ENCODE data around the gene TTC23. TPM values are rescaled to one million over a fixed set of nuclear protein-coding genes. Genes with fewer than 3 reads are reported as not detected.
A peak's percentile ranks its signal among the peaks of the same experiment; 100 is the strongest.

The TTC23 gene, protein sequence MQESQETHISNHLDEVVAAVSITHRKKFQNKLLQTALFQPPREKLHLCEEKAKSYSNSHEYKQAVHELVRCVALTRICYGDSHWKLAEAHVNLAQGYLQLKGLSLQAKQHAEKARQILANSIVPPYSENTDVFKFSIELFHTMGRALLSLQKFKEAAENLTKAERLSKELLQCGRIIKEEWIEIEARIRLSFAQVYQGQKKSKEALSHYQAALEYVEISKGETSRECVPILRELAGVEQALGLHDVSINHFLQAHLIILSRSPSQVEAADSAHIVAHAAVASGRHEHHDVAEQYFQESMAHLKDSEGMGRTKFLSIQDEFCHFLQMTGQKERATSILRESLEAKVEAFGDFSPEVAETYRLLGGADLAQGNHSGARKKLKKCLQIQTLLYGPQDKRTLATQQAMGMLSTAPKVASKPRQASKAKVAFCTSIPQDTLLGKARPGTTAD
- 10 to 100 TPM in 7 of 8 experiments, 1 to 10 TPM in 1; 9.5 to 46.0 (median 20.8) TPM for total RNA-seq

DNA sequence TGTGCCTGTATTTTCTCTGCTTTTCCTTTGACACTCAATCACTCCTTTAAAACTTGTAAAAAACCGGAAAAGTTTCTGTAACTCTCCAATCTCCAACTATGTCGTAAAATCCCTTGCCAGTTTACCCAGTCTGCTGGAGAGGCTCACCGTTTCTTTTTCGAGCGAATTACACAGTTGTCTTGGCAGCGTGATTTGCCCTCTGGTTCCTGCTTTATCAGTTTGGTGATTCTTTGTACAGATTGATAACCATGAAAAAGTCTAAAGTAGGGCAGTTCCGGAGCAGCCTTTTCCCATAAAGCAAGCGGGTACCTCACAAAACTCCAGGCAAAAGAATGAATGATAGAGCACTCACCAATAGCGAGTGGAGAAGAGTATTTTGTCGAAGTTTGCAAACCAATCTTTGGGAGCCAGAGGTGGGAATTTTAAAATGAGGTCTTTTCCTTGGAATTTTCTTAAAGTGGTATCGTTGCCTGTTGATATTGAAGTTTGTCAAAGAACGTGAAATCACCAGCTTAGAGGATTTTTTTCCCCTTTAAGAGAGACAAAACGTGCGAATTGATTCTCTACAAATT is at the start of gene TTC23:
Gene TTC23 (minus strand): TSS at position 312 of the 572 bp plus-strand sequence. CDS start 20,869 bp downstream, outside the sequence.
- peaks cover 5 to 8% of the 10 kb centered on the region in 2 donors for H3K4me1 ChIP-seq (replicated peaks in 1 of 2)
- H3K27ac ChIP-seq: peak within 1 kb of the TSS; percentile 90 to 96
- in situ Hi-C loops (cut with MboI; ENCODE audit: low pct_unique_long_range_greater_than_20kb in 2 of 9, low sequenced_read_pairs in 9 of 9, unreplicated experiment in 9 of 9): no loop called here
- H3K4me3 ChIP-seq: peak within 1 kb of the TSS; percentile 64 to 95 (median 77)
- WGBS, 10 experiments: 0 to 4% (median 0%) methylated on average over 2 to 13 of the region's 14 CpGs
- peak in 3 of 8 experiments; percentile 25 to 43 (median 29) for ATAC-seq (replicated peaks in 6 of 8)

DNA sequence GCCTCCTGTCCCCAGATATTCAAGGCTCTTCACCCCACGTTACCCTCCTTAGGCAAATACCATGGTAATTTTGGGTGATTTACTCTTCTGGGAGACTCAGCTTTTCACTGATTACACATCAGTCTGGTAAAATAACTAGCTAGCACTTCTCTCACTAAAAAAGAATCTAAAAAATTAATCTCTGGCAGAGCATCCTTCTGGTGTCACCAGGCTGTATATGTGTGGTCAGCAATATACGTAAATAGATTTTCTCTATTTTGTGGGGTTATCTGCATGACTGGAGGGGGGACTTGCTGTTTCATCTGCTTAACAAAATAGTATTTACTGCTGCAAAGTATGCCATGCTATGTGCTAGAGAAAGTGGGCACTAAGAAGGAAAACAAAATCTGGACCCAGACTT is 47.0 kb upstream of the TTC23 start:
- in situ Hi-C loops (cut with MboI; ENCODE audit: low pct_unique_long_range_greater_than_20kb in 2 of 9, low sequenced_read_pairs in 9 of 9, unreplicated experiment in 9 of 9): loop anchor here in 5 of 9 experiments (25.0 kb wide), 2 partner anchors 416 to 441 kb away; partner anchors contain the start of gene LYSMD4 (in 1 of the 5)
- H3K4me3 ChIP-seq: no peak overlapping the region
- WGBS, 10 experiments: 80 to 100% (median 100%) methylated on average over 1 to 2 of the region's 2 CpGs; no CpG with 5 or more reads in 3 of the 10 experiments
- no peak for ATAC-seq (replicated peaks in 6 of 8)
- no peaks in the 10 kb centered on the region for H3K4me1 ChIP-seq (replicated peaks in 1 of 2)
- H3K27ac ChIP-seq: no peak overlapping the region

DNA sequence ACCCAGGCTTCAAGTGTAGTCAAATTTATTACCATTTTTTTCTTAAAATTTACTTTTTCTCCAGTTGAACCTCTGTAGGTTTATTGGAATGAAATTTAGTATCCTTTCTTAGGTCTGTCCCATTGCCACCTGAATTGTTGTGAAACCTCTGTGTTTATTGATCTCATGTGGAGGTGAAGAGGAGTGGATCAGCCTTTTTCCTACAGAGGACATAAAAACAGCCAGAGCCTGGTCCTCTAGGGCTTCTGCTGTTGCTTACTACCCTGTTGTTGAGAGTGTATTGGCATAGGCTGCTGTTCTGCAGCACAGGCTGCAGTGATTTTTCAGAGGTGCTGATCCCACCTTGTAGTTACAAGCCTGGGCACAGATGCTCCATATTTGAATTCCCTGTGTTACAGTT is 46.5 kb upstream of the TTC23 start:
- Histone ChIP-seq H3K27ac (no peak overlapping the region), H3K4me3 (no peak overlapping the region), H3K4me1 (replicated peaks in 1 of 2) (no peaks in the 10 kb centered on the region)
- in situ Hi-C loops (cut with MboI; ENCODE audit: low pct_unique_long_range_greater_than_20kb in 2 of 9, low sequenced_read_pairs in 9 of 9, unreplicated experiment in 9 of 9): loop anchor here in 5 of 9 experiments (25.0 kb wide), 2 partner anchors 416 to 441 kb away; partner anchors contain the start of gene LYSMD4 (in 1 of the 5)
- no peak for ATAC-seq (replicated peaks in 6 of 8)

DNA sequence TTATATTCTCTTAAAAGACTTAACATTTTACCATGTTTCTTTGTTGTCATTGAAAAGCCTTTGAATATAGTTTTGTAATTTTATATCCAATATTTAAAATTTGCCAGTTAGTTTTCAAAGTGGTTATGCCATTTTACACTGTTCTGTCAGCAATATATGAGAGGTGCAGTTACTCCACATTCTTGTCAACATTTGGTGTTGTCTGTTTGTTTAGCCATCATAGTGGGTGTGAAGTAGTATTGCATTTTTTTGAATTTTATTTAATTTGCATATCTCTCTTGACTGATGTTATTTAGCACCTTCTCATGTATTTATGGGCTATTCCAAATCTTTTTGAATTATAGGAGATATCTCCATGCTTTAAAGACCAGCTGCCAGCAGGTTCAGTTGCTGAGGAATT is 42.3 kb upstream of the TTC23 start:
- no peak for ATAC-seq (replicated peaks in 6 of 8)
- H3K4me3 ChIP-seq: no peak overlapping the region
- no peaks in the 10 kb centered on the region for H3K4me1 ChIP-seq (replicated peaks in 1 of 2)
- no peak overlapping the region for H3K27ac ChIP-seq
- in situ Hi-C loops (cut with MboI; ENCODE audit: low pct_unique_long_range_greater_than_20kb in 2 of 9, low sequenced_read_pairs in 9 of 9, unreplicated experiment in 9 of 9): loop anchor here in 5 of 9 experiments (25.0 kb wide), 2 partner anchors 421 to 446 kb away; partner anchors contain the start of gene LYSMD4 (in 1 of the 5)

DNA sequence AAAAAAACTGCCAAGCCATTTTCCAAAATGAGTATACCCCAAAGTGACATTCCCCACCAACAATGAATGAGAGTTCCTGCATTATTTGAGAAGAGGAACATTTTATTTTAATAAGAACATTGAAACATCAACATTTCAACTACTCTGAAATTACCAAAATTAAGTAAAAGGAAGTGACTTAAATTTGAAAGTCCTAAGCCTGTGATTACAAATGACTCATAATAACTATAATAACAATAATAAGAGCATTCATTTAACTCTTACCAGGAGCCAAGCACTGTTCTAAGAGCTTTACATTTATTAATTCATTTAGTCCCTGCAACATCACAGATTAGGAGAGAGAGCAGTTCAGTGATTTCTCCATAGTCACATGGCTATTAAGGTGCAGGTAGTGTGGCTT is 34.3 kb upstream of the TTC23 start:
- in situ Hi-C loops (cut with MboI; ENCODE audit: low pct_unique_long_range_greater_than_20kb in 2 of 9, low sequenced_read_pairs in 9 of 9, unreplicated experiment in 9 of 9): loop anchor here in 5 of 9 experiments (10.0 to 25.0 kb wide), 3 partner anchors 71 to 454 kb away; partner anchors contain the start of gene LYSMD4 (in 1 of the 5)
- Histone ChIP-seq H3K4me3 (no peak overlapping the region), H3K4me1 (replicated peaks in 1 of 2) (no peaks in the 10 kb centered on the region), H3K27ac (no peak overlapping the region)
- ATAC-seq (replicated peaks in 6 of 8): no peak

GRCh38 chr15:99282586-99282985 is 33.2 kb upstream of the TTC23 start:
- 72 to 100% (median 97%) methylated on average over 1 to 5 of the region's 5 CpGs; no CpG with 5 or more reads in 1 of the 10 experiments for WGBS, 10 experiments
- Histone ChIP-seq H3K27ac (no peak overlapping the region), H3K4me1 (replicated peaks in 1 of 2) (no peaks in the 10 kb centered on the region), H3K4me3 (no peak overlapping the region)
- in situ Hi-C loops (cut with MboI; ENCODE audit: low pct_unique_long_range_greater_than_20kb in 2 of 9, low sequenced_read_pairs in 9 of 9, unreplicated experiment in 9 of 9): loop anchor here in 5 of 9 experiments (10.0 to 25.0 kb wide), 3 partner anchors 72 to 455 kb away; partner anchors contain the start of gene LYSMD4 (in 1 of the 5)
- ATAC-seq (replicated peaks in 6 of 8): no peak

DNA sequence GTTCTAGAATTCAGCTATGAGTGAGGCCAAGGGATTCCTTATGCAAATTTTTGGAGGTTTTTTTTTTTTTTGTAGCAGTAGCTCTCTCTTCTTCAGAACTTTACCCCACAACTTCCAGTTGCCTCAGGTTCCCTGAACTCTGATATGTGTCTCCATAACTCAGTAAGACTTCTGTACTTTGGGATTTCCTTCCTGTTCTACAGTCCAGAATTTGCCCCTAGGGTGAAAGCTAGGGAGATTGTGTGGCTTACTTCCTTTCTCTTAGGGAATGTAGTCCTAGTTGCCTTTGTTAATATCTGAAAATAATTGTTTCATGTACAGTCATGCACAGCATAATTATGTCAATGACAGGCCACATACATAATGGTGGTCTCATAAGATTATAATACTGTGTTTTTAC is 32.7 kb upstream of the TTC23 start:
- in situ Hi-C loops (cut with MboI; ENCODE audit: low pct_unique_long_range_greater_than_20kb in 2 of 9, low sequenced_read_pairs in 9 of 9, unreplicated experiment in 9 of 9): loop anchor here in 5 of 9 experiments (10.0 to 25.0 kb wide), 3 partner anchors 73 to 455 kb away; partner anchors contain the start of gene LYSMD4 (in 1 of the 5)
- H3K4me3 ChIP-seq: no peak overlapping the region
- no peaks in the 10 kb centered on the region for H3K4me1 ChIP-seq (replicated peaks in 1 of 2)
- no peak overlapping the region for H3K27ac ChIP-seq
- ATAC-seq (replicated peaks in 6 of 8): no peak

- in situ Hi-C loops (cut with MboI; ENCODE audit: low pct_unique_long_range_greater_than_20kb in 2 of 9, low sequenced_read_pairs in 9 of 9, unreplicated experiment in 9 of 9): loop anchor here in 5 of 9 experiments (10.0 to 25.0 kb wide), 3 partner anchors 75 to 457 kb away; partner anchors contain the start of gene LYSMD4 (in 1 of the 5)
- no peak overlapping the region for H3K27ac ChIP-seq
- H3K4me1 ChIP-seq (replicated peaks in 1 of 2): no peaks in the 10 kb centered on the region
These were observed 30.4 kb upstream of the TTC23 start for GRCh38 chr15:99279827-99280226.

GRCh38 chr15:99279290-99279689 is 29.9 kb upstream of the TTC23 start:
- Histone ChIP-seq H3K4me3 (no peak overlapping the region), H3K4me1 (replicated peaks in 1 of 2) (no peaks in the 10 kb centered on the region), H3K27ac (no peak overlapping the region)
- no peak for ATAC-seq (replicated peaks in 6 of 8)
- in situ Hi-C loops (cut with MboI; ENCODE audit: low pct_unique_long_range_greater_than_20kb in 2 of 9, low sequenced_read_pairs in 9 of 9, unreplicated experiment in 9 of 9): loop anchor here in 5 of 9 experiments (25.0 kb wide), 2 partner anchors 433 to 458 kb away; partner anchors contain the start of gene LYSMD4 (in 1 of the 5)
- 43 to 100% (median 93%) methylated on average over 1 to 3 of the region's 3 CpGs; no CpG with 5 or more reads in 2 of the 10 experiments for WGBS, 10 experiments

More at GRCh38 chr15:99279827-99280226, 30.4 kb upstream of the TTC23 start:
- no peak for ATAC-seq (replicated peaks in 6 of 8)
- no peak overlapping the region for H3K4me3 ChIP-seq
- 80 to 100% (median 100%) methylated on average over 1 to 3 of the region's 3 CpGs; no CpG with 5 or more reads in 2 of the 10 experiments for WGBS, 10 experiments

- 93 to 100% (median 100%) methylated on average over 1 to 5 of the region's 9 CpGs; no CpG with 5 or more reads in 5 of the 10 experiments for WGBS, 10 experiments
- ATAC-seq (replicated peaks in 6 of 8): no peak
- no peak overlapping the region for H3K4me3 ChIP-seq
- no peaks in the 10 kb centered on the region for H3K4me1 ChIP-seq (replicated peaks in 1 of 2)
- no peak overlapping the region for H3K27ac ChIP-seq
- in situ Hi-C loops (cut with MboI; ENCODE audit: low pct_unique_long_range_greater_than_20kb in 2 of 9, low sequenced_read_pairs in 9 of 9, unreplicated experiment in 9 of 9): loop anchor here in 5 of 9 experiments (25.0 kb wide), 2 partner anchors 437 to 462 kb away; partner anchors contain the start of gene LYSMD4 (in 1 of the 5)
These were observed 26.2 kb upstream of the TTC23 start for GRCh38 chr15:99275525-99276128.

- 93 to 100% (median 100%) methylated on average over 1 to 2 of the region's 2 CpGs; no CpG with 5 or more reads in 3 of the 10 experiments for WGBS, 10 experiments
- no peak for ATAC-seq (replicated peaks in 6 of 8)
These were observed 25.7 kb upstream of the TTC23 start for GRCh38 chr15:99275061-99275460.

GRCh38 chr15:99273801-99274200 is 24.4 kb upstream of the TTC23 start:
- WGBS, 10 experiments: 50 to 100% (median 83%) methylated on average over 1 to 3 of the region's 3 CpGs; no CpG with 5 or more reads in 1 of the 10 experiments
- no peaks in the 10 kb centered on the region for H3K4me1 ChIP-seq (replicated peaks in 1 of 2)
- no peak overlapping the region for H3K27ac ChIP-seq
- no peak overlapping the region for H3K4me3 ChIP-seq
- ATAC-seq (replicated peaks in 6 of 8): no peak
- in situ Hi-C loops (cut with MboI; ENCODE audit: low pct_unique_long_range_greater_than_20kb in 2 of 9, low sequenced_read_pairs in 9 of 9, unreplicated experiment in 9 of 9): loop anchor here in 1 of 9 experiments (25.0 kb wide), 1 partner anchor 464 kb away; the partner anchor contains the start of gene LYSMD4

More at GRCh38 chr15:99275061-99275460, 25.7 kb upstream of the TTC23 start:
- Histone ChIP-seq H3K4me1 (replicated peaks in 1 of 2) (no peaks in the 10 kb centered on the region), H3K27ac (no peak overlapping the region), H3K4me3 (no peak overlapping the region)
- in situ Hi-C loops (cut with MboI; ENCODE audit: low pct_unique_long_range_greater_than_20kb in 2 of 9, low sequenced_read_pairs in 9 of 9, unreplicated experiment in 9 of 9): loop anchor here in 5 of 9 experiments (25.0 kb wide), 2 partner anchors 437 to 462 kb away; partner anchors contain the start of gene LYSMD4 (in 1 of the 5)
